ENCODE results near the gene MPPED1.

DNA sequence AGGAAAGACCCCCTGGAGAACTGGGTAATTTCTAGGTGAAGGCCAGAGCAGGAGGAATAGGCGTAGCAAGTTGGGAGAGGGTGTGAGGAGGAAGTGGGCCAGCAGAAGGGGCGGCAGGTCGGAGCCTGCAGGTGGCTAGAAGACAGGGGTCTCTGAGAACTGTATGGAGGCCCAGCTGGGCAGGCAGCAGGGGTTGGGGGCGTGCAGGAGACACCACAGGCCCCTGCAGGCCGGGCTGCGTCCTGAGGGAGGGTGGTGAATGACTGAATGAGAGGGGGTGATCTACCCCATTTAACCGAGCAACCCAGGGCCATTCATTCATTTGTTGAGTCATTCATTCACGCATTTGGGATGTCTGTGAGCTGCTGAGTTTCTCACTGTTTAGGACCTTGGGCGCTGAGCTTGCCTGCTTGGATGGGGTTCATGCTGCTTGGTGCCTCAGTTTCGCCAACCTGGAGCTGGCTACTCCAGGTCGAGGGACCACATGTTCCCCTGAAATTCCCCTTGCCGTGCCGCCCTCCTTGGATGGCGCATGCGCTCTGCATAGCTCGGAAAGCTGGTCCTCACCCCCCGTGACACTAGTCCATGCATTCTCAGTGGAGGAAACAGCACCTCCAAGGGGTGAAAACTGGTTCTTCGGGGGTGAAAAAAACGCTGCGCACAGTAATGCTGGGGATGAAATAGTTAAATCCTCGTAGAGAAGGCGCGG is 15.6 kb downstream of the MPPED1 start:
- no peak for TF ChIP-seq POLR2A (IDR thresholded peaks at IDR 0.05)
- TF ChIP-seq, protein P1, sequence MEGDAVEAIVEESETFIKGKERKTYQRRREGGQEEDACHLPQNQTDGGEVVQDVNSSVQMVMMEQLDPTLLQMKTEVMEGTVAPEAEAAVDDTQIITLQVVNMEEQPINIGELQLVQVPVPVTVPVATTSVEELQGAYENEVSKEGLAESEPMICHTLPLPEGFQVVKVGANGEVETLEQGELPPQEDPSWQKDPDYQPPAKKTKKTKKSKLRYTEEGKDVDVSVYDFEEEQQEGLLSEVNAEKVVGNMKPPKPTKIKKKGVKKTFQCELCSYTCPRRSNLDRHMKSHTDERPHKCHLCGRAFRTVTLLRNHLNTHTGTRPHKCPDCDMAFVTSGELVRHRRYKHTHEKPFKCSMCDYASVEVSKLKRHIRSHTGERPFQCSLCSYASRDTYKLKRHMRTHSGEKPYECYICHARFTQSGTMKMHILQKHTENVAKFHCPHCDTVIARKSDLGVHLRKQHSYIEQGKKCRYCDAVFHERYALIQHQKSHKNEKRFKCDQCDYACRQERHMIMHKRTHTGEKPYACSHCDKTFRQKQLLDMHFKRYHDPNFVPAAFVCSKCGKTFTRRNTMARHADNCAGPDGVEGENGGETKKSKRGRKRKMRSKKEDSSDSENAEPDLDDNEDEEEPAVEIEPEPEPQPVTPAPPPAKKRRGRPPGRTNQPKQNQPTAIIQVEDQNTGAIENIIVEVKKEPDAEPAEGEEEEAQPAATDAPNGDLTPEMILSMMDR (IDR thresholded peaks at IDR 0.05) = no peak

Data from esophagus squamous epithelium (tissue), 4 donors.